Measurements from ENCODE around the gene PDE3A.

The PDE3A gene

GRCh38 chr12:20420557-20420956 lies 52.2 kb downstream of the PDE3A start:
- no peak overlapping the region for H3K4me3 ChIP-seq (replicated peaks; ENCODE audit: low read depth, low read length)
- no peak for DNase-seq (ENCODE audit: extremely low read depth, low read depth)
- no peak for TF ChIP-seq CTCF (IDR thresholded peaks at IDR 0.05; ENCODE audit: low read depth, low read length, missing control alignments)

DNA sequence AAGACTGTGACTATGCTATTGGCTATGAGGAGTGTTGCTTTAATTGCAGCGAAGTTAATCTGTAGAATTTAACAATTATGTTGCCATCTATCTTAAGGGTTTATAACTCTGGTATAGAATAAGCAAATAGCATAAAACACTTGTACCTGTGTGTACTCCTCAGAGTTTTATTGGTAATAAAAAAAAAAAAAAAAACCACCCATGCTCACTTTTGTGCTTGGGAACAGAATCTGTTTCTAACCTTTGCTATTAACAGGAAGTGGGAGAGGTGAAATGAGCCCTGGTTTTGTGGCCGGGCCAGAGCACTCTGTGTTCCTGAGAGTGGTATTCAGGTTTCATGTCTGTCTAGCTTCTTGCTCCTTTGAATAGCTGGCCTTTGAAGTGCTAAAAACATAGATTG lies 53.1 kb downstream of the PDE3A start:
- DNase-seq (ENCODE audit: extremely low read depth, low read depth) = no peak
- H3K4me3 ChIP-seq (replicated peaks; ENCODE audit: low read depth, low read length) = no peak overlapping the region
- TF ChIP-seq CTCF (IDR thresholded peaks at IDR 0.05; ENCODE audit: low read depth, low read length, missing control alignments) = no peak

GRCh38 chr12:20423557-20423956 lies 55.2 kb downstream of the PDE3A start:
- no peak for TF ChIP-seq CTCF (IDR thresholded peaks at IDR 0.05; ENCODE audit: low read depth, low read length, missing control alignments)
- DNase-seq (ENCODE audit: extremely low read depth, low read depth) = no peak
- no peak overlapping the region for H3K4me3 ChIP-seq (replicated peaks; ENCODE audit: low read depth, low read length)

DNA sequence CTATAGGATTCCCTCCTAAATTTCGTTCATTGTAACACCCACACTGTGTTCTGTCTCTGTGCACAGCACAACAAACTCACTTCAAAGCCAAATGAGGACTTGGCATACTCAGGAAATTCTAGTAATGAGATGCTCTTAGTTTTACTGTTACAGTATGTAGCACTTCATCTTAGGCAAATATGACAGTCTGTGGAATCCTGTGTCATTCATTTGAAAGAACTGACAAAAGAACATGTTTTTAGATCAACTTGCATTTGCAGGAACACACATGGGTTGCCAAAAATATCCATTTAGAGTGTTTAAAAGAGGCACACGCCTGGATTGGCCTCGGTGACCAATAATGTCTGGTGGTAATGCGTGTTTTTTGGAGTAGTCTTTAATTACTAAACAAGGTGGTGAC lies 56.5 kb downstream of the PDE3A start:
- H3K4me3 ChIP-seq (replicated peaks; ENCODE audit: low read depth, low read length) = no peak overlapping the region
- TF ChIP-seq CTCF (IDR thresholded peaks at IDR 0.05; ENCODE audit: low read depth, low read length, missing control alignments) = no peak
- DNase-seq (ENCODE audit: extremely low read depth, low read depth) = no peak

DNA sequence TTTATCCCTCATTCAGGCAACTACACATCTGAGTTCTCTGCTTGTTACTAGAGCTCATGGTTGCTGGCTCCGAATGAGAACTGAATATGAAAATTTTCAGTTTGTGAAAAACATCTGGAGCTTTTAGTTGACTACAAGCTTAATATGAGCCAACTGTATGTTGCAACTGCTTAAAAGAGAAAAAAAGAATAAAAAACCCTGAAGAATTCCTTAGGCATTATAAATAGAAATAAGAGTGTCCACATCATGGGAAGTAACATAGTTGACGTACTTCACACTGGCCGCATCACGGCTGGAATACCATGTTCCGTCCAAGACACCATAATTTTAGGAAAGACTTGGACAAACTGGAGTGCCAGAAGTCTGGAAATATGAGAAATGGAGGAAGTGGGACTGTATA lies 57.9 kb downstream of the PDE3A start:
- no peak for TF ChIP-seq CTCF (IDR thresholded peaks at IDR 0.05; ENCODE audit: low read depth, low read length, missing control alignments)
- DNase-seq (ENCODE audit: extremely low read depth, low read depth) = no peak
- no peak overlapping the region for H3K4me3 ChIP-seq (replicated peaks; ENCODE audit: low read depth, low read length)

DNA sequence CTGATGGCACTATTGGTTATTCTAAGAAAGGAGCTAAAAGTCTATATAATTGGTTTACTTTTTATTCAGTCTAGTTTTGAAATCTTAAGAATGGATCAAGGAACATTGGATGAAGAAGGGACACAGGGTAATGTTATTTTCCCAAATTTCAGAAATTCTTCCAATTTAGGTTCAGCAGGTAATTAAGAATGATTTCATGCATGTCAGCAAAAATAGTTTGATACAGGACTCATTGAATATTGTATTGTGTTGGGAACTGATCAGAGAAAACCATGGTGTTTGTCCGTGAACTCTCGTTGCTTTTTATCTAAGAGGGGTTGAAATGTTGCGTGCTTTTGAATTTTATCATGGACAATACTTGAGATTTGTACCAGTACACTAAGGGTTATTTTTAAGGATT lies 58.6 kb downstream of the PDE3A start:
- TF ChIP-seq CTCF (IDR thresholded peaks at IDR 0.05; ENCODE audit: low read depth, low read length, missing control alignments) = no peak

GRCh38 chr12:20429852-20430251 lies 61.5 kb downstream of the PDE3A start:
- TF ChIP-seq CTCF (IDR thresholded peaks at IDR 0.05; ENCODE audit: low read depth, low read length, missing control alignments) = no peak
- no peak for DNase-seq (ENCODE audit: extremely low read depth, low read depth)
- no peak overlapping the region for H3K4me3 ChIP-seq (replicated peaks; ENCODE audit: low read depth, low read length)

More for the DNA sequence above, 58.6 kb downstream of the PDE3A start:
- DNase-seq (ENCODE audit: extremely low read depth, low read depth) = no peak
- H3K4me3 ChIP-seq (replicated peaks; ENCODE audit: low read depth, low read length) = no peak overlapping the region
